Keratinocyte (primary cell): ENCODE measurements around the gene LRRC4. TPM values are rescaled to one million over a fixed set of nuclear protein-coding genes. Genes with fewer than 3 reads are reported as not detected.

Experiments
- DNase-seq: peaks from one replicate; pipeline ENCODE4 v3.0.0-alpha.2; 2011; ENCODE audit warnings: low read depth, missing footprints, low spot score
- FAIRE-seq: peaks from 2 replicates; lab custom pipeline; 2011; peaks lifted over from hg19 to GRCh38; lab: Jason Lieb, UNC
- H2AFZ ChIP-seq: 2 replicates; pipeline ENCODE4 v1.6.0; 2012; ENCODE audit warnings: low read length, control low read depth, inconsistent platforms; ENCODE audit not compliant: control insufficient read depth
- H3K27ac ChIP-seq: 2 replicates; pipeline ENCODE4 v1.5.1; 2011; ENCODE audit warnings: low read length; ENCODE audit not compliant: control insufficient read depth, insufficient read depth
- H3K27me3 ChIP-seq: 3 replicates; pipeline ENCODE4 v1.6.0; 2011; ENCODE audit warnings: low read length; ENCODE audit not compliant: control insufficient read depth, insufficient read depth; ENCODE audit errors: extremely low read depth
- H3K36me3 ChIP-seq, 2 experiments: 2 replicates in 1 of 2; 3 replicates in 1 of 2; pipeline ENCODE4 v1.5.1; 2011; ENCODE audit warnings: low read length in 2 of 2, mild to moderate bottlenecking in 1 of 2; ENCODE audit not compliant: control insufficient read depth in 2 of 2, insufficient read depth in 2 of 2; ENCODE audit errors: extremely low read depth in 1 of 2
- H3K4me1 ChIP-seq: 3 replicates; pipeline ENCODE4 v1.5.1; 2011; ENCODE audit warnings: low read length; ENCODE audit not compliant: control insufficient read depth, insufficient read depth; ENCODE audit errors: extremely low read depth
- H3K4me2 ChIP-seq: 3 replicates; pipeline ENCODE4 v1.6.0; 2011; ENCODE audit warnings: low read depth, low read length; ENCODE audit not compliant: control insufficient read depth, insufficient read depth; ENCODE audit errors: extremely low read depth
- H3K4me3 ChIP-seq, 3 experiments: fragments of 200-600 bp in 1 of 3; sonication (generic) in 1 of 3; 2 replicates in 2 of 3; 3 replicates in 1 of 3; pipeline ENCODE4 v1.5.1; 2011 to 2016; ENCODE audit warnings: low read length in 3 of 3, mild to moderate bottlenecking in 3 of 3, control low read depth in 2 of 3, inconsistent platforms in 1 of 3, low read depth in 1 of 3, mixed read lengths in 1 of 3, mixed run types in 1 of 3, moderate library complexity in 1 of 3; ENCODE audit not compliant: control insufficient read depth in 2 of 3, insufficient read depth in 2 of 3; ENCODE audit errors: extremely low read depth in 1 of 3
- H3K79me2 ChIP-seq: 2 replicates; pipeline ENCODE4 v1.6.0; 2012; ENCODE audit warnings: low read length; ENCODE audit not compliant: control insufficient read depth, insufficient read depth
- H3K9ac ChIP-seq: 3 replicates; pipeline ENCODE4 v1.6.0; 2011; ENCODE audit warnings: low read length; ENCODE audit not compliant: control insufficient read depth, insufficient read depth; ENCODE audit errors: extremely low read depth
- H3K9me1 ChIP-seq: 3 replicates; pipeline ENCODE4 v1.6.0; 2011; ENCODE audit warnings: low read length; ENCODE audit not compliant: control insufficient read depth, insufficient read depth; ENCODE audit errors: extremely low read depth
- H3K9me3 ChIP-seq: 2 replicates; pipeline ENCODE4 v1.5.1; 2012; ENCODE audit warnings: low read depth, low read length; ENCODE audit not compliant: control insufficient read depth
- H4K20me1 ChIP-seq: 3 replicates; pipeline ENCODE4 v1.6.0; 2011; ENCODE audit warnings: low read length; ENCODE audit not compliant: control insufficient read depth, insufficient read depth; ENCODE audit errors: extremely low read depth
- CTCF ChIP-seq, 3 experiments: IDR thresholded peaks in 1 of 3; conservative IDR thresholded peaks in 1 of 3; optimal IDR thresholded peaks in 1 of 3; 2 replicates in 2 of 3; 3 replicates in 1 of 3; pipeline versions ENCODE3 to v1.5.1; 2011; ENCODE audit warnings: low read length in 3 of 3, mild to moderate bottlenecking in 3 of 3, moderate library complexity in 2 of 3, control low read depth in 1 of 3, inconsistent platforms in 1 of 3; ENCODE audit not compliant: insufficient read depth in 2 of 3; ENCODE audit errors: extremely low read depth in 1 of 3
- EZH2 ChIP-seq: IDR thresholded peaks from one replicate; pipeline ENCODE4 v1.6.1; 2012; ENCODE audit warnings: inconsistent platforms, mild to moderate bottlenecking, low read length, moderate library complexity
- dilution Hi-C: fragments of 300-500 bp; cut with MboI; formaldehyde crosslinking; loops from one replicate; pipeline ENCODE4 v1.7.0; 2020; ENCODE audit warnings: low sequenced_read_pairs; ENCODE audit not compliant: extremely low pct_ligation_motif_present
- polyA plus RNA-seq, 5 experiments: library from polyadenylated mRNA; depleted of rRNA in 3 of 5; stranded (reverse) in 3 of 5; stranded (forward) in 1 of 5; unstranded in 1 of 5; fragments of >200 nt; gene quantifications; 1 replicate in 1 of 5; 2 replicates in 3 of 5; 3 replicates in 1 of 5; pipeline versions ENCODE4 v1.2.1 to v1.2.3, GENCODE V29; 2011 to 2012; ENCODE audit warnings: missing spikeins in 2 of 5, low read depth in 1 of 5, low replicate concordance in 1 of 5

The LRRC4 gene
- polyA plus RNA-seq, 1 donor (not counting 4 experiments of a cell fraction or from before 2014, with no cell fraction given) = 0.07 TPM

- Histone ChIP-seq H3K9me3 (no peaks in the 10 kb centered on the region), H3K27me3 (no peaks in the 10 kb centered on the region), H3K79me2 (peaks cover 2% of the 10 kb centered on the region), H3K4me1 (no peaks in the 10 kb centered on the region), H3K36me3 (peaks cover 7 to 17% of the 10 kb centered on the region in 2 experiments), H3K27ac (no peak overlapping the region), H4K20me1 (peaks cover 2% of the 10 kb centered on the region), H3K9me1 (no peaks in the 10 kb centered on the region), H2AFZ (no peak overlapping the region), H3K4me3 (no peak overlapping the region), H3K4me2 (no peak overlapping the region), H3K9ac (no peak overlapping the region)
- no peak for FAIRE-seq
- TF ChIP-seq CTCF (optimal IDR thresholded peaks at IDR 0.05 in 1 of 3, IDR thresholded peaks at IDR 0.05 in 1 of 3, conservative IDR thresholded peaks at IDR 0.05 in 1 of 3; ENCODE audit: extremely low read depth in 1 of 3, insufficient read depth in 2 of 3, low read length in 3 of 3) (no peak), EZH2 (no peak)
- dilution Hi-C loops = no loop called here
- no peak for DNase-seq
Measured at GRCh38 chr7:127988751-127989150, 42.5 kb downstream of the LRRC4 start.

- Histone ChIP-seq H3K4me3 (no peak overlapping the region), H3K9me3 (no peaks in the 10 kb centered on the region), H3K4me1 (no peaks in the 10 kb centered on the region), H2AFZ (no peak overlapping the region), H3K9me1 (no peaks in the 10 kb centered on the region), H3K27me3 (no peaks in the 10 kb centered on the region), H3K79me2 (peaks cover 2% of the 10 kb centered on the region), H3K4me2 (no peak overlapping the region), H3K9ac (no peak overlapping the region), H4K20me1 (peaks cover 2% of the 10 kb centered on the region), H3K27ac (no peak overlapping the region), H3K36me3 (peaks cover 5 to 13% of the 10 kb centered on the region in 2 experiments)
- FAIRE-seq = no peak
- no peak for DNase-seq
- no peak for TF ChIP-seq EZH2
- TF ChIP-seq CTCF (optimal IDR thresholded peaks at IDR 0.05 in 1 of 3, IDR thresholded peaks at IDR 0.05 in 1 of 3, conservative IDR thresholded peaks at IDR 0.05 in 1 of 3; ENCODE audit: extremely low read depth in 1 of 3, insufficient read depth in 2 of 3, low read length in 3 of 3) = no peak
- dilution Hi-C loops = no loop called here
Measured at GRCh38 chr7:127986581-127987521, 44.4 kb downstream of the LRRC4 start.
